Stomach (tissue), 4 donors: ENCODE results near the gene EIF5A2.

Source experiments
- POLR2A ChIP-seq, 4 donors: fragments of 450-650 bp; IDR thresholded peaks; one replicate each; pipeline ENCODE4 v1.6.1; 2016; ENCODE audit warnings: antibody characterized with exemption in 4 of 4, control low read depth in 2 of 4, mild to moderate bottlenecking in 1 of 4, moderate library complexity in 1 of 4
- POLR2AphosphoS5 ChIP-seq, 3 donors: sonication (generic); formaldehyde crosslinking; IDR thresholded peaks; one replicate each; pipeline ENCODE4 v1.6.1; 2016; ENCODE audit warnings: antibody characterized with exemption in 3 of 3
- TF ChIP-seq, protein P1 (sequence below), 7 experiments: fragments of 450-650 bp in 4 of 7; fragments of 200-600 bp in 3 of 7; sonication (generic) in 3 of 7; IDR thresholded peaks; one replicate each; pipeline ENCODE4 v1.5.1; 2016 to 2019; ENCODE audit warnings: antibody characterized with exemption in 7 of 7, control low read depth in 2 of 7, mild to moderate bottlenecking in 1 of 7

DNA sequence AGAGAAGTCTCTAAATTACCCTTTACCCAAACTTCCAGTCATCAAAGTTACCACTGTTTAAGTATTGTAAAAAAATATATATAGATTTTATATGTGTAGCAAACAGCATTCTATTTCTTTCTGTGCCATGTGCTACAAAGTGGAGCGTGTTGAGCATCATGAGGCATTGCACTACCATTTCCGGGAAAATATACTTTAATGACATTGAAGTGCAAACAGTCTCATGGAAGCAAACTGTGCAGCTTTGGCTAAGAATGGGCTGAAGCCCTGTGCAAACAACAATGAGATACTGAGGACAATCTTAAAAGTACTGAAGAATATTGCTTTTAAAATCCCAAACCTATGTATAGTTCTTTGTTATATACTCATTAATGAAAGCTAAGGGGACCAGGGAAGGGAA is 31.9 kb downstream of the EIF5A2 start:
- TF ChIP-seq, protein P1, sequence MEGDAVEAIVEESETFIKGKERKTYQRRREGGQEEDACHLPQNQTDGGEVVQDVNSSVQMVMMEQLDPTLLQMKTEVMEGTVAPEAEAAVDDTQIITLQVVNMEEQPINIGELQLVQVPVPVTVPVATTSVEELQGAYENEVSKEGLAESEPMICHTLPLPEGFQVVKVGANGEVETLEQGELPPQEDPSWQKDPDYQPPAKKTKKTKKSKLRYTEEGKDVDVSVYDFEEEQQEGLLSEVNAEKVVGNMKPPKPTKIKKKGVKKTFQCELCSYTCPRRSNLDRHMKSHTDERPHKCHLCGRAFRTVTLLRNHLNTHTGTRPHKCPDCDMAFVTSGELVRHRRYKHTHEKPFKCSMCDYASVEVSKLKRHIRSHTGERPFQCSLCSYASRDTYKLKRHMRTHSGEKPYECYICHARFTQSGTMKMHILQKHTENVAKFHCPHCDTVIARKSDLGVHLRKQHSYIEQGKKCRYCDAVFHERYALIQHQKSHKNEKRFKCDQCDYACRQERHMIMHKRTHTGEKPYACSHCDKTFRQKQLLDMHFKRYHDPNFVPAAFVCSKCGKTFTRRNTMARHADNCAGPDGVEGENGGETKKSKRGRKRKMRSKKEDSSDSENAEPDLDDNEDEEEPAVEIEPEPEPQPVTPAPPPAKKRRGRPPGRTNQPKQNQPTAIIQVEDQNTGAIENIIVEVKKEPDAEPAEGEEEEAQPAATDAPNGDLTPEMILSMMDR (IDR thresholded peaks at IDR 0.05): no peak
- TF ChIP-seq POLR2AphosphoS5 (IDR thresholded peaks at IDR 0.05) (no peak), POLR2A (IDR thresholded peaks at IDR 0.05) (no peak)
